ENCODE measurements around the gene BLVRB. TPM values are rescaled to one million over a fixed set of nuclear protein-coding genes. Genes with fewer than 3 reads are reported as not detected.
"Not testable (repeated sequence)": the region's sequence is repeated elsewhere in the genome, so short reads cannot be mapped to it uniquely, and the experiment has no call there.

Gene BLVRB
- total RNA-seq, 1 experiment from 2014 or later, result 246 TPM

- Histone ChIP-seq H3K9me3 (ENCODE audit: low read length) (no peaks in the 10 kb centered on the region), H3K27me3 (ENCODE audit: low read length) (no peaks in the 10 kb centered on the region), H3K79me2 (ENCODE audit: low read length) (peaks cover 20% of the 10 kb centered on the region), H3K9me2 (replicated peaks; ENCODE audit: low read length) (no peaks in the 10 kb centered on the region), H3K27ac (ENCODE audit: low read length) (peak overlapping the region; percentile 70), H3K36me3 (ENCODE audit: low read depth, low read length) (no peaks in the 10 kb centered on the region), H2AFZ (ENCODE audit: low read length) (no peak overlapping the region), H3K4me3 (ENCODE audit: low read length) (peak overlapping the region; percentile 89), H3K4me2 (ENCODE audit: low read length) (peak overlapping the region; percentile 91), H3K9ac (ENCODE audit: low read length) (peak overlapping the region; percentile 76), H3K4me1 (ENCODE audit: insufficient read depth, low read length) (peaks cover 20% of the 10 kb centered on the region), H3F3A (ENCODE audit: low read length, unreplicated experiment) (no peaks in the 10 kb centered on the region), H4K20me1 (ENCODE audit: low read length) (no peaks in the 10 kb centered on the region)
- BruUV-seq (replicated peaks), result no TSS peak
- ChIA-PET CTCF (interaction anchor here (0.5 to 2.6 kb wide), 13 partner anchors 13 to 170 kb away, joined by 3 to 18 read pairs (median 4); partner anchors contain the start of gene LTBP4), POLR2A (ENCODE audit: unreplicated experiment) (interaction anchor here (0.7 kb wide), 2 partner anchors 37 to 44 kb away, joined by 4 to 10 read pairs; no protein-coding TSS in a partner anchor)
- DNase-seq (peak; percentile 94), ATAC-seq (peak; percentile 19)
- intact Hi-C loops (cut with micrococcal nuclease), result loop anchor here (2.0 to 5.0 kb wide), 2 partner anchors 58 to 134 kb away; no protein-coding TSS in a partner anchor
- peak; percentile 64 for TF ChIP-seq CTCF (conservative IDR thresholded peaks at IDR 0.05; ENCODE audit: low read depth, low read length)
- no peak for TF ChIP-seq EZH2phosphoT487 (IDR thresholded peaks at IDR 0.05; ENCODE audit: borderline replicate concordance, low read length)
- TF ChIP-seq EZH2 (IDR thresholded peaks at IDR 0.05; ENCODE audit: low read length, unreplicated experiment), result no peak
These were observed 1.2 kb downstream of the BLVRB start for GRCh38 chr19:40464059-40465024.

- H3K9ac ChIP-seq (ENCODE audit: low read length); ATAC-seq; H3K27me3 ChIP-seq (ENCODE audit: low read length); H3K9me2 ChIP-seq (replicated peaks; ENCODE audit: low read length); H3K36me3 ChIP-seq (ENCODE audit: low read depth, low read length); H3K9me3 ChIP-seq (ENCODE audit: low read length); H2AFZ ChIP-seq (ENCODE audit: low read length); H3K4me3 ChIP-seq (ENCODE audit: low read length); H3F3A ChIP-seq (ENCODE audit: low read length, unreplicated experiment); H4K20me1 ChIP-seq (ENCODE audit: low read length): not testable (repeated sequence)
- CTCF ChIA-PET, result interaction anchor here (0.5 to 2.6 kb wide), 12 partner anchors 21 to 171 kb away, joined by 3 to 18 read pairs (median 4); partner anchors contain the start of gene LTBP4
- POLR2A ChIA-PET (ENCODE audit: unreplicated experiment), result interaction anchor here (0.6 to 0.7 kb wide), 2 partner anchors 38 to 43 kb away, joined by 4 to 10 read pairs; no protein-coding TSS in a partner anchor
- DNase-seq, result peak; percentile 59
- TSS peak; percentile 21 for BruUV-seq (replicated peaks)
- peaks cover 20% of the 10 kb centered on the region for H3K79me2 ChIP-seq (ENCODE audit: low read length)
- peak overlapping the region; percentile 91 for H3K4me2 ChIP-seq (ENCODE audit: low read length)
- peaks cover 20% of the 10 kb centered on the region for H3K4me1 ChIP-seq (ENCODE audit: insufficient read depth, low read length)
- peak overlapping the region; percentile 70 for H3K27ac ChIP-seq (ENCODE audit: low read length)
- intact Hi-C loops (cut with micrococcal nuclease), result loop anchor here (2.0 to 5.0 kb wide), 2 partner anchors 59 to 135 kb away; no protein-coding TSS in a partner anchor
These were observed 1.9 kb downstream of the BLVRB start for GRCh38 chr19:40463587-40464037.

- no peak overlapping the region for H3K4me2 ChIP-seq (ENCODE audit: low read length)
- H4K20me1 ChIP-seq (ENCODE audit: low read length), result no peaks in the 10 kb centered on the region
- no peak for ATAC-seq
- H3K9me2 ChIP-seq (replicated peaks; ENCODE audit: low read length), result no peaks in the 10 kb centered on the region
- no peaks in the 10 kb centered on the region for H3K27me3 ChIP-seq (ENCODE audit: low read length)
- no peak overlapping the region for H2AFZ ChIP-seq (ENCODE audit: low read length)
- no peak for DNase-seq
- intact Hi-C loops (cut with micrococcal nuclease), result loop anchor here (5.0 kb wide), 1 partner anchor 61 kb away; no protein-coding TSS in a partner anchor
- H3K9ac ChIP-seq (ENCODE audit: low read length), result no peak overlapping the region
- peaks cover 20% of the 10 kb centered on the region for H3K4me1 ChIP-seq (ENCODE audit: insufficient read depth, low read length)
- no peak overlapping the region for H3K27ac ChIP-seq (ENCODE audit: low read length)
- peaks cover 20% of the 10 kb centered on the region for H3K79me2 ChIP-seq (ENCODE audit: low read length)
- TF ChIP-seq EZH2 (IDR thresholded peaks at IDR 0.05; ENCODE audit: low read length, unreplicated experiment) (no peak), EZH2phosphoT487 (IDR thresholded peaks at IDR 0.05; ENCODE audit: borderline replicate concordance, low read length) (no peak), CTCF (conservative IDR thresholded peaks at IDR 0.05; ENCODE audit: low read depth, low read length) (no peak)
- CTCF ChIA-PET, result no interaction called here
- BruUV-seq (replicated peaks), result no TSS peak
- H3F3A ChIP-seq (ENCODE audit: low read length, unreplicated experiment), result no peaks in the 10 kb centered on the region
- no peaks in the 10 kb centered on the region for H3K9me3 ChIP-seq (ENCODE audit: low read length)
- H3K4me3 ChIP-seq (ENCODE audit: low read length), result no peak overlapping the region
- no peaks in the 10 kb centered on the region for H3K36me3 ChIP-seq (ENCODE audit: low read depth, low read length)
- POLR2A ChIA-PET (ENCODE audit: unreplicated experiment), result no interaction called here
These were observed 3.8 kb downstream of the BLVRB start for GRCh38 chr19:40461669-40462221.

Measured in PC-3 (cell line).